DMS79 (cell line): Measurements from ENCODE around the gene SPTLC3.

Experiments used
- DNase-seq: peaks from one replicate; lab custom pipeline; 2025; lab: John Stamatoyannopoulos, UW

Gene SPTLC3

GRCh38 chr20:13186043-13186774, 177.4 kb downstream of the SPTLC3 start:
- no peak for DNase-seq

GRCh38 chr20:13187899-13188298, 179.1 kb downstream of the SPTLC3 start:
- no peak for DNase-seq

GRCh38 chr20:13199279-13199678, 190.5 kb downstream of the SPTLC3 start:
- DNase-seq = peak; percentile 99

GRCh38 chr20:13200767-13201500, 192.2 kb downstream of the SPTLC3 start:
- DNase-seq = peak; percentile 90

- DNase-seq = no peak
Measured at GRCh38 chr20:13202565-13202964, 193.8 kb downstream of the SPTLC3 start.

- DNase-seq = no peak
Measured at GRCh38 chr20:13205425-13205824, 196.7 kb downstream of the SPTLC3 start.

- peak; percentile 76 for DNase-seq
Measured at GRCh38 chr20:13205848-13206434, 197.2 kb downstream of the SPTLC3 start.

- DNase-seq = no peak
Measured at GRCh38 chr20:13207016-13207415, 198.2 kb downstream of the SPTLC3 start.

GRCh38 chr20:13211956-13212618, 203.3 kb downstream of the SPTLC3 start:
- no peak for DNase-seq

GRCh38 chr20:13212750-13213149, 204.0 kb downstream of the SPTLC3 start:
- DNase-seq = no peak

GRCh38 chr20:13213335-13213734, 204.6 kb downstream of the SPTLC3 start:
- DNase-seq = no peak

- DNase-seq = no peak
Measured at GRCh38 chr20:13216533-13216932, 207.8 kb downstream of the SPTLC3 start.
